ENCODE data around the gene THOP1.

THOP1 gene

GRCh38 chr19:2804156-2805004 is 19.1 kb downstream of the THOP1 start:
- DNase-seq (ENCODE audit: low read depth), result no peak

DNA sequence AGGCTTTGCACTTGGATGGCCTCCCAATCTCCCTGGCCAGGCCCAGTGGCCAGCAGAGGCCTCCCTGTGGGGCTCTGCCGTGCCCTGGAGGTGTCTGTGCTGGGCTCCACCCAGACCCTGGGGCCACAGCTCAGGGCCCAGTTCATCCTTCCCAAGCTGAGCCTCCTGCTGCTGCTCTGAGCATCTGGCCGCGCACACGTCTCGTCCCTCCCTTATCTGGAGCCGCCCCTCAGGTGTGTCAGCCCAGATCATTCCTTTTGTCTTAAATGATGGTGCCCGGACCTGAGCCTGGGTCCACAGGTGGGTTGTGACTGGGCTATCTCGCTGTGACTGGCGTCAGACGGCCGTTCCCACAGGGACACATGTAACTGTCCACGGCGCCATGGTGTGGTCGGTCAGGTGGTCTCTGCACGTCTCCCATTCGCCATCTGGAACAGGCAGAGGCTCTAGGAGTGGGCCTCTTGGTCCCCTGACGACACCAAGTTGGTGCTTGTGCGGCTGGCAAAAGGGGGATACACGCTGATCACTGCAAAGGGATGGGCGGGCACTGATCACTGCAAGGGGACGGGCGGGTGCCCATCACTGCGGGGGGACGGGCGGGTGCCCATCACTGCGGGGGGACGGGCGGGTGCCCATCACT is 20.1 kb downstream of the THOP1 start:
- DNase-seq (ENCODE audit: low read depth), result no peak

GRCh38 chr19:2805991-2806649 is 20.8 kb downstream of the THOP1 start:
- no peak for DNase-seq (ENCODE audit: low read depth)

DNA sequence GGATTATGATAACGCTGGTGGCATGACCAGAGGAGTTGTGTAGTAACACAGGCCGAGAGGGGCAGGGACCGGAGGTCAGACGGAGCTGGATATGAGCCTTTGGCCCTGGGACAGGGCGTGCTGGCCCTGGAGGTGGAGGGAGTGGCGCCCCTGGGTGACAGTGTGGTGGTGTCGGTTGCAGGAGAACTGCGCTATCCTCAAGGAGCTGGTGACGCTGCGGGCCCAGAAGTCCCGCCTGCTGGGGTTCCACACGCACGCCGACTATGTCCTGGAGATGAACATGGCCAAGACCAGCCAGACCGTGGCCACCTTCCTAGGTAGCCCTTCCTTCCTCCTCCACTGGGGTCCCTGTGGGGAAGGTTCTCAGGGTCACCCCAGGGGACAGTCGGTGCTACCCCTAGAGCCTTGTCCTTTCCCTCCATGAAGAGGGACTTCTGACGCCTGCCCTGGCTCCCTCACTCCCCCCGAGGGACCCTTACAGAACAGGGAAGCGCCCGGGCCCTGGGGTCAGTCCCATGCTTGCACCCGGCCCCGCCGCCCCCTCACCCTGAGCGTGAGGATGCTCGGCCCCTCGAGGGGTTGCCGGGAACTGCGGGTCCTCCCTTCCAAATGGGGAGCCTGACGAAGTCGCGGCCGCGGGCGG is 21.6 kb downstream of the THOP1 start:
- DNase-seq (ENCODE audit: low read depth), result no peak

GRCh38 chr19:2807379-2808128 is 22.3 kb downstream of the THOP1 start:
- DNase-seq (ENCODE audit: low read depth), result no peak

DNA sequence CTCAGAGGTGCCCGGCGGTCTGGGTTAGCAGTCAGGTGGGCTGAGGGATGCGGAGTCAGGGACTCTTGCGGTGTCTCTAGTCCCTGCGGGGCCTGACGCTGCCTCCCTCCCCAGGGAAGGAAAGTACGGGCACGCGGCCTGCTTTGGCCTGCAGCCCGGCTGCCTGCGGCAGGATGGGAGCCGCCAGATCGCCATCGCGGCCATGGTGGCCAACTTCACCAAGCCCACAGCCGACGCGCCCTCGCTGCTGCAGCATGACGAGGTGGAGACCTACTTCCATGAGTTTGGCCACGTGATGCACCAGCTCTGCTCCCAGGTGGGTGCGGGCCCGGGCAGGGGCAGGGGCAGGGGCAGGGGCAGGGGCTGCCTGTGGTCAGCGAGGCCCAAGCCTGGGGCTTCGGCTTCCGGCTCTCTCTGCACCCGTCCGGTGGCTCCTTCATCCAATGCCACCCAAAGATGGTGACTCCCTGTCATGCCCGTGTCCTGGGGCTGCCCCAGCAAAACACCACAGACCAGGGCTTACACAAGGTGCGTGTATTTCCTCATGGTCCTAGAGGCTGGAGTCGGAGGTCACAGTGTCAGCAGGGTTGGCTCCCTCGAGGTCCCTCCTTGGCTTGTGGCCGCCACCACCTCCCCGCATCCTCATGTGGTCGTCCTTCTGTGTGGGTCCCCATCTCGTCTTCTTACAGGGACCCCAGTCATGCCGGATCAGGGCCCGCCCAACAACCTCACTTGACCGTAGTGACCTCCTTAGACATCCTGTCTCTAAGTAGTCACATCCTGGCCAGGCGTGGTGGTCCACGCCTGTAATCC is 23.0 kb downstream of the THOP1 start:
- no peak for DNase-seq (ENCODE audit: low read depth)

GRCh38 chr19:2809387-2810140 is 24.3 kb downstream of the THOP1 start:
- no peak for DNase-seq (ENCODE audit: low read depth)

DNA sequence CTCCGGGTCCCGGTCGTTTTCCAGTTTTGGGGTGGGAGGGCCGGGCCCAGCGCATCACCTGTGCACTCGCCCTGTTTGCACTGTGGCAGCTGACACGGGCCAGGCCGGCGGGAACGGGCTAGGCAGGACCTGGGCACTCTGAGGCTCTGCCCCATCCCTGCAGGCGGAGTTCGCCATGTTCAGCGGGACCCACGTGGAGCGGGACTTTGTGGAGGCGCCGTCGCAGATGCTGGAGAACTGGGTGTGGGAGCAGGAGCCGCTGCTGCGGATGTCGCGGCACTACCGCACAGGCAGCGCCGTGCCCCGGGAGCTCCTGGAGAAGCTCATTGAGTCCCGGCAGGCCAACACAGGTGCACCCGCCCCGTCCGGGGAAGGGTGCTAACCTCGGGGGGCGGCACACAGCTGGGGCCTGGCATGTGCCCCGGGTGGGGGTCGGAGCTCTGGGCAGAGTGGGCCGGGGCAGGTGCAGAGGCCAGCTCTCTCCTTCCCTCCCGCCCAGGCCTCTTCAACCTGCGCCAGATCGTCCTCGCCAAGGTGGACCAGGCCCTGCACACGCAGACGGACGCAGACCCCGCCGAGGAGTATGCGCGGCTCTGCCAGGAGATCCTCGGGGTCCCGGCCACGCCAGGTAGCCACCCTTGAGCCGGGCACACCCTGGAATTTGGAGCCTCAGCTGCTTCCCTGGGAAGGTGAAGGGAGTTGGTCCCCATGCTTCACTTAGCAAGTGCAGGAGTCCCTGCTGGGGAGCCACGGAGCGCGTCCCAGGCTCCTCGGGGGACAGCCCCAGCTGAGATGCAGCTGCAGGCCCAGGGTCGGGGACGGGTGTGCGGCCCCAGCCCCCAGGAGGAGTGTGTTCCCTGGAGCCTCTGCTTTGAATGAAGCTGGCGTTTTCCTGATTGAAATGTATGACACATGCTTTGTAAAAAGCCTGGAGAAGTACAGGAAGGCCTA is 25.1 kb downstream of the THOP1 start:
- DNase-seq (ENCODE audit: low read depth), result no peak

- DNase-seq (ENCODE audit: low read depth), result no peak
Observed at GRCh38 chr19:2811221-2811722, 26.0 kb downstream of the THOP1 start.

DNA sequence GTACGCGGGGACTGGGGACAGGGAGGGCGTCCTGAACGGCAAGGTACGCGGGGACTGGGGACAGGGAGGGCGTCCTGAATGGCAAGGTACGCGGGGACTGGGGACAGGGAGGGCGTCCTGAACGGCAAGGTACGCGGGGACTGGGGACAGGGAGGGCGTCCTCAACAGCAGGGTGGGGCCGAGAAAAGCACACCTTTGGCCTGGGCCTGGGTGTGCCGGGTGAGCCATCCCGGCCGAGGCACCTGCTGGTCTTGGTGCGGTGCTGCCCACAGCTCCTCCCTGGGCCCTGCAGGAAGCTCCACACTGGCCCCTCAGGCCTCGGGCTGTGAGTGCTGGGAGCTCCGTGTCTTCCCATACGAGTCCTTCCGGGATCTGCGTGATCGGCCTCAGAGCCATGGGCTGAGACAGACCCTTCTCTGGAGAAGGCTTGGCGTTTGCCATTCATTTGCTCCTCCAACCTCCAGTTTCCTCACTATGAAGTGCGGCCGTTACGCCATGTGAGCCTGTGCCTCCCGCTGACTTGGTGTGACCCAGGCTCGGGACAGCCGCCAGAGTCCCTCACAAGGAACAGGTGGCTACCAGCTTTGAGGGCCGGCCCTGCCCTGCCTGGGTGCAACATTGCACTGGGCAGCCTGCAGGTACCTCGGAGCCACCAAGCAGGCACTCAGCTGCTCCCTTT is 26.6 kb downstream of the THOP1 start:
- no peak for DNase-seq (ENCODE audit: low read depth)

DNA sequence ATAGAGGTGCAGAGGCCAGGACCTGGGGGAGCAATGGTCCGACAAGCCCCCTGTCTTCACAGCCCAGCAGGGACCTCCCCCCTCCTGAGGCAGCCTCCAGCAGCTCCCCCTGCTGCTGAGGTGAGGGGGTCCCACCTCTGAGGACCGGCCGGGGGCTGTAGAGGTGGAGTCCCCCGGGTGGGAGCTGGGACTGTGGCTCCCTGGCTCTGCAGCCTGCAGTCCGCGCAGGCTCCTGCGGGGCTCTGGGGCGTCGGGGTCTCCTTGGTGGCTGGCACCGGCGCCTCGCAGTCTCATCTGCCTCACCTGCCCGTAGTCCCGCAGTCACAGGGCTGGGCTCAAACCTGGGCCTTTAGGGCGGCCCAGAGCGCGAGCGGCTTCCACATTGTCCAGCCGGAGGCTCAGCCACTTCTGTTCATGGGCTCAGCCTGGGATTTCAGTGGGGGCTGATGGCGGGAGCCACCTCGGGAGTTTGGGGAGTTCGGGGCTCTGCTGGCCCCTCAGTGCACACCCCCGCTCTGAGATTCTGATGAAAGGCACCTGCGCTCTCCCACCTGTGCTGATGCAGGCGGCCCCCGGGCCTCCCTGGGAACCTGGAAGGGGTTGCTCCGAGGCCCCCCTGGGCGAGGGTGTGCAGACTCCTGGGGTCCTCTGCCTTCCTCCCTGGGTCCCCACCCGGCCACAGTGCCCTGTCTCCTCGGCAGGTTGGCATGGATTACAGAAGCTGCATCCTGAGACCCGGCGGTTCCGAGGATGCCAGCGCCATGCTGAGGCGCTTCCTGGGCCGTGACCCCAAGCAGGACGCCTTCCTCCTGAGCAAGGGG is 27.3 kb downstream of the THOP1 start:
- no peak for DNase-seq (ENCODE audit: low read depth)

- no peak for DNase-seq (ENCODE audit: low read depth)
Observed at GRCh38 chr19:2813235-2814160, 28.2 kb downstream of the THOP1 start.

GRCh38 chr19:2814426-2814825 is 29.1 kb downstream of the THOP1 start:
- no peak for DNase-seq (ENCODE audit: low read depth)

- DNase-seq (ENCODE audit: low read depth), result no peak
Observed at GRCh38 chr19:2815191-2815614, 29.9 kb downstream of the THOP1 start.

GRCh38 chr19:2815923-2816322 is 30.6 kb downstream of the THOP1 start:
- no peak for DNase-seq (ENCODE audit: low read depth)

- no peak for DNase-seq (ENCODE audit: low read depth)
Observed at GRCh38 chr19:2816641-2817040, 31.3 kb downstream of the THOP1 start.
